GM18907 (cell line): ENCODE results near the gene PLBD2.

Experiments used
- ATAC-seq: cut with Tn5 transposase; IDR thresholded peaks from one replicate; pipeline ENCODE4 v1.9.1; 2021; ENCODE audit warnings: mild to moderate bottlenecking, moderate library complexity; ENCODE audit not compliant: unreplicated experiment

The PLBD2 gene

GRCh38 chr12:113392988-113393579, 34.7 kb downstream of the PLBD2 start:
- no peak for ATAC-seq

GRCh38 chr12:113393749-113394148, 35.4 kb downstream of the PLBD2 start:
- ATAC-seq = no peak

- no peak for ATAC-seq
Measured at GRCh38 chr12:113395119-113395518, 36.7 kb downstream of the PLBD2 start.

- ATAC-seq = no peak
Measured at GRCh38 chr12:113396200-113396599, 37.8 kb downstream of the PLBD2 start.

GRCh38 chr12:113396828-113397496, 38.6 kb downstream of the PLBD2 start:
- no peak for ATAC-seq

GRCh38 chr12:113397497-113398197, 39.3 kb downstream of the PLBD2 start:
- ATAC-seq = no peak

- ATAC-seq = no peak
Measured at GRCh38 chr12:113398346-113399290, 40.2 kb downstream of the PLBD2 start.

- no peak for ATAC-seq
Measured at GRCh38 chr12:113399490-113399889, 41.1 kb downstream of the PLBD2 start.

GRCh38 chr12:113400362-113400761, 42.0 kb downstream of the PLBD2 start:
- ATAC-seq = no peak

GRCh38 chr12:113401066-113402000, 42.9 kb downstream of the PLBD2 start:
- ATAC-seq = no peak

- no peak for ATAC-seq
Measured at GRCh38 chr12:113402586-113403260, 44.3 kb downstream of the PLBD2 start.

GRCh38 chr12:113403435-113404415, 45.3 kb downstream of the PLBD2 start, which contains the start of gene SDS:
SDS (minus strand) TSS chr12:113403887; CDS start chr12:113399708, 4,179 bp downstream.
- ATAC-seq = no peak

- ATAC-seq = no peak
Measured at GRCh38 chr12:113405694-113406093, 47.3 kb downstream of the PLBD2 start.

- no peak for ATAC-seq
Measured at GRCh38 chr12:113407931-113408600, 49.7 kb downstream of the PLBD2 start.

GRCh38 chr12:113408756-113409298, 50.4 kb downstream of the PLBD2 start:
- no peak for ATAC-seq

GRCh38 chr12:113409462-113410124, 51.2 kb downstream of the PLBD2 start:
- no peak for ATAC-seq

GRCh38 chr12:113413488-113413939, 55.1 kb downstream of the PLBD2 start:
- no peak for ATAC-seq
